GM12878 (cell line): Measurements from ENCODE around the gene TUBGCP2. TPM values are rescaled to one million over a fixed set of nuclear protein-coding genes. Genes with fewer than 3 reads are reported as not detected.

ENCODE experiments used
- ATAC-seq: fragments of 200-7000 bp; cut with Tn5 transposase; 3 replicates; pipeline ENCODE4 v1.9.1; 2020; ENCODE audit warnings: mild to moderate bottlenecking, moderate library complexity
- BruUV-seq: library from RNA; stranded (reverse); fragments of 400-500 nt; replicated peaks from 2 replicates; lab custom pipeline; 2021; lab: Mats Ljungman, UMichigan
- CTCF ChIA-PET: fragments of 300-600 bp; sonication (Branson Sonifier 250); formaldehyde crosslinking; extraction: SDS; loops from one replicate; lab custom pipeline; 2021; ENCODE audit warnings: inconsistent platforms; lab: Yijun Ruan, JAX
- POLR2A ChIA-PET: fragments of 350-600 bp; formaldehyde crosslinking; extraction: SDS; loops from one replicate; lab custom pipeline; 2021; ENCODE audit warnings: inconsistent platforms; lab: Charles Lee
- RAD21 ChIA-PET: fragments of 300-600 bp; sonication (Branson Sonifier 250); formaldehyde crosslinking; loops from one replicate; lab custom pipeline; 2023; ENCODE audit warnings: antibody characterized with exemption; ENCODE audit not compliant: unreplicated experiment; lab: Charles Lee
- SMC1A ChIA-PET: fragments of 300-600 bp; sonication (Branson Sonifier 250); formaldehyde crosslinking; loops from one replicate; lab custom pipeline; 2023; ENCODE audit not compliant: unreplicated experiment, uncharacterized antibody; lab: Charles Lee
- DNase-seq: peaks from one replicate; pipeline ENCODE4 v3.0.0-alpha.2; 2011; ENCODE audit warnings: low read depth, low spot score
- FAIRE-seq: peaks from 3 replicates; lab custom pipeline; 2011; peaks lifted over from hg19 to GRCh38; lab: Jason Lieb, UNC
- H2AFZ ChIP-seq: 2 replicates; pipeline ENCODE4 v1.6.0; 2011; ENCODE audit warnings: low read depth, low read length, control low read depth; ENCODE audit not compliant: control insufficient read depth
- H3K27ac ChIP-seq: 2 replicates; pipeline ENCODE4 v1.5.1; 2011; ENCODE audit warnings: control low read depth; ENCODE audit not compliant: control insufficient read depth, insufficient read depth
- H3K27me3 ChIP-seq, 2 experiments: replicated peaks in 1 of 2; 2 replicates each; pipeline versions ENCODE4 v1.6.0 to v1.6.1; 2011; ENCODE audit warnings: low read length in 1 of 2; ENCODE audit not compliant: control insufficient read depth in 2 of 2, insufficient read depth in 2 of 2
- H3K36me3 ChIP-seq, 2 experiments: 2 replicates each; pipeline ENCODE4 v1.5.1; 2011; ENCODE audit warnings: low read length in 1 of 2; ENCODE audit not compliant: control insufficient read depth in 2 of 2, insufficient read depth in 2 of 2
- H3K4me1 ChIP-seq: 2 replicates; pipeline ENCODE4 v1.6.1; 2011; ENCODE audit warnings: mild to moderate bottlenecking, low read length, moderate library complexity, mixed read lengths; ENCODE audit not compliant: control insufficient read depth, insufficient read depth
- H3K4me2 ChIP-seq: 2 replicates; pipeline ENCODE4 v1.6.0; 2011; ENCODE audit warnings: control low read depth; ENCODE audit not compliant: control insufficient read depth, insufficient read depth
- H3K4me3 ChIP-seq: fragments of 200-600 bp; sonication (generic); 2 replicates; pipeline ENCODE4 v1.5.1; 2016
- H3K79me2 ChIP-seq: 2 replicates; pipeline ENCODE4 v1.6.0; 2011; ENCODE audit warnings: low read length; ENCODE audit not compliant: control insufficient read depth, insufficient read depth
- H3K9ac ChIP-seq: 2 replicates; pipeline ENCODE4 v1.8.0; 2011; ENCODE audit warnings: low read length, control low read depth, mixed read lengths; ENCODE audit not compliant: control insufficient read depth, insufficient read depth
- H3K9me3 ChIP-seq: replicated peaks from 3 replicates; pipeline ENCODE4 v1.5.1; 2011; ENCODE audit warnings: mild to moderate bottlenecking, low read length; ENCODE audit not compliant: control insufficient read depth, insufficient read depth
- H4K20me1 ChIP-seq: 2 replicates; pipeline ENCODE4 v1.6.0; 2011; ENCODE audit not compliant: control insufficient read depth, insufficient read depth
- CEBPZ ChIP-seq: fragments of 150-350 bp; IDR thresholded peaks from 2 replicates; pipeline ENCODE4 v1.6.1; 2016; ENCODE audit warnings: low read depth, low read length
- DPF2 ChIP-seq: fragments of 450-650 bp; IDR thresholded peaks from 2 replicates; pipeline ENCODE4 v1.6.1; 2017; ENCODE audit warnings: mild to moderate bottlenecking
- ESRRA ChIP-seq: IDR thresholded peaks from 2 replicates; pipeline ENCODE4 v1.6.1; 2012; ENCODE audit warnings: mild to moderate bottlenecking, low read length, improper control_type of control experiment
- HCFC1 ChIP-seq: fragments of 150-350 bp; IDR thresholded peaks from 2 replicates; pipeline ENCODE4 v1.6.1; 2014; ENCODE audit warnings: low read length
- NFIC ChIP-seq: IDR thresholded peaks from 2 replicates; pipeline ENCODE4 v1.6.1; 2012; ENCODE audit warnings: low read depth, mild to moderate bottlenecking, inconsistent platforms, low read length, moderate library complexity
- WGBS: methylation state at CpG from one replicate; pipeline ENCODE4 v1.1.6; 2016; ENCODE audit warnings: low lambda C conversion rate; ENCODE audit not compliant: insufficient replicate concordance, insufficient coverage; ENCODE audit errors: missing lambda C conversion rate; 5-methylcytosine and 5-hydroxymethylcytosine counted together
- in situ Hi-C: fragments of 300-500 bp; cut with MboI; formaldehyde crosslinking; loops from 9 replicates; pipeline ENCODE4 v1.14.3; 2018; ENCODE audit warnings: mixed read lengths
- intact Hi-C: fragments of 100-400 bp; cut with micrococcal nuclease; formaldehyde crosslinking; loops from one replicate; pipeline ENCODE4 v1.14.2; 2022; ENCODE audit not compliant: unreplicated experiment
- polyA plus RNA-seq, 11 experiments: library from polyadenylated mRNA; depleted of rRNA in 4 of 11; unstranded in 6 of 11; stranded (reverse) in 5 of 11; fragments of >200 nt; fragmentation: Nextera tagmentation in 4 of 11; fragmentation: Illumina TruSeq in 1 of 11; extraction: Ambion mirVana in 4 of 11; extraction: Trizol in 1 of 11; gene quantifications; 1 replicate in 1 of 11; 2 replicates in 10 of 11; pipeline versions ENCODE4 v1.2.1 to v1.2.3, GENCODE V29; 2011 to 2016; ENCODE audit warnings: inconsistent platforms in 2 of 11, missing spikeins in 2 of 11, low read depth in 1 of 11
- total RNA-seq, 4 experiments: library from RNA; depleted of rRNA in 3 of 4; stranded (reverse); fragments of >200 nt in 3 of 4; fragmentation: Illumina TruSeq in 1 of 4; extraction: Trizol in 1 of 4; gene quantifications; 2 replicates each; pipeline versions ENCODE4 v1.2.1 to v1.2.3, GENCODE V29; 2013 to 2021

TUBGCP2 gene
- total and polyA plus RNA-seq, 10 of the 15 experiments (the other 5 are each of a cell fraction or from before 2014, with no cell fraction given), result 4.8 to 47.1 (median 34.7) TPM

GRCh38 chr10:133299738-133300137, 8.9 kb downstream of the TUBGCP2 start:
- intact Hi-C loops, result no loop called here
- Histone ChIP-seq H2AFZ (no peak overlapping the region), H3K9me3 (no peaks in the 10 kb centered on the region), H3K36me3 (peaks cover 25 to 31% of the 10 kb centered on the region in 2 experiments), H3K9ac (no peak overlapping the region), H3K79me2 (peaks cover 8% of the 10 kb centered on the region), H3K4me3 (no peak overlapping the region), H3K27ac (no peak overlapping the region), H3K4me1 (no peaks in the 10 kb centered on the region), H4K20me1 (no peaks in the 10 kb centered on the region; the same call in 1 of the 2 replicates), H3K4me2 (no peak overlapping the region), H3K27me3 (no peaks in the 10 kb centered on the region)
- FAIRE-seq, result no peak
- BruUV-seq, result no TSS peak
- no peak for ATAC-seq
- ChIA-PET RAD21 (no interaction called here), CTCF (interaction anchor here (1.3 to 1.6 kb wide), 2 partner anchors 8 to 21 kb away, joined by 3 to 5 read pairs; no protein-coding TSS in a partner anchor), SMC1A (no interaction called here), POLR2A (no interaction called here)
- TF ChIP-seq CEBPZ (no peak), ESRRA (no peak), NFIC (no peak), HCFC1 (no peak), DPF2 (no peak)
- 85% methylated on average over 14 of the region's 14 CpGs for WGBS
- in situ Hi-C loops, result no loop called here
- DNase-seq, result no peak
